Gastrocnemius medialis (tissue), 4 donors: ENCODE measurements around the gene DCAF5.

Experiments
- POLR2A ChIP-seq, 2 donors: fragments of 450-650 bp; IDR thresholded peaks; one replicate each; pipeline ENCODE4 v1.6.1; 2017; ENCODE audit warnings: antibody characterized with exemption in 2 of 2, mild to moderate bottlenecking in 2 of 2, moderate library complexity in 2 of 2
- TF ChIP-seq, protein P1 (sequence below), 5 experiments: fragments of 450-650 bp in 3 of 5; fragments of 200-600 bp in 2 of 5; sonication (generic) in 2 of 5; IDR thresholded peaks in 4 of 5; conservative IDR thresholded peaks in 1 of 5; 1 replicate in 4 of 5; 2 replicates in 1 of 5; pipeline ENCODE4 v1.5.1; 2016 to 2019; ENCODE audit warnings: antibody characterized with exemption in 5 of 5, mild to moderate bottlenecking in 3 of 5, moderate library complexity in 3 of 5

DNA sequence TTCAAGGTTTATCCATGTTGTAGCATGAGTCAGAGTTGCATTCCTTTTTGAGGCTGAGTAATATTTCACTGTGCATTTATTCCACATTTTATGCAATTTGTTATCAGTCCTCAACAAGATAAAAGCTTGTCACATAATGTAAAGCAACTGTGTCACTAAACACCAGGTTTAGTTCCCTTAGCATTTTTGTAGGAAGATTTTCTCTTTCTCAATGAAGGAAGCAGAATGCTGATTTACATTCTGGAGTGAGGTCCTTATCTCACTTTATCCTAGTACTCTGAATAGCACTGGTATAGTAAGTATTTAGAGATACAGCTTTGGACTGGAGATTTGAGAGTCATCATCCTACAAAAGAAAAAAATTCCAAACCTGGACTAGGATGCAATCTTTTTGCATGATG is 28.6 kb upstream of the DCAF5 start:
- TF ChIP-seq, protein P1, sequence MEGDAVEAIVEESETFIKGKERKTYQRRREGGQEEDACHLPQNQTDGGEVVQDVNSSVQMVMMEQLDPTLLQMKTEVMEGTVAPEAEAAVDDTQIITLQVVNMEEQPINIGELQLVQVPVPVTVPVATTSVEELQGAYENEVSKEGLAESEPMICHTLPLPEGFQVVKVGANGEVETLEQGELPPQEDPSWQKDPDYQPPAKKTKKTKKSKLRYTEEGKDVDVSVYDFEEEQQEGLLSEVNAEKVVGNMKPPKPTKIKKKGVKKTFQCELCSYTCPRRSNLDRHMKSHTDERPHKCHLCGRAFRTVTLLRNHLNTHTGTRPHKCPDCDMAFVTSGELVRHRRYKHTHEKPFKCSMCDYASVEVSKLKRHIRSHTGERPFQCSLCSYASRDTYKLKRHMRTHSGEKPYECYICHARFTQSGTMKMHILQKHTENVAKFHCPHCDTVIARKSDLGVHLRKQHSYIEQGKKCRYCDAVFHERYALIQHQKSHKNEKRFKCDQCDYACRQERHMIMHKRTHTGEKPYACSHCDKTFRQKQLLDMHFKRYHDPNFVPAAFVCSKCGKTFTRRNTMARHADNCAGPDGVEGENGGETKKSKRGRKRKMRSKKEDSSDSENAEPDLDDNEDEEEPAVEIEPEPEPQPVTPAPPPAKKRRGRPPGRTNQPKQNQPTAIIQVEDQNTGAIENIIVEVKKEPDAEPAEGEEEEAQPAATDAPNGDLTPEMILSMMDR (IDR thresholded peaks at IDR 0.05 in 4 of 5, conservative IDR thresholded peaks at IDR 0.05 in 1 of 5), result no peak
- TF ChIP-seq POLR2A (IDR thresholded peaks at IDR 0.05), result no peak
